ENCODE results near the gene CRTC1.

Gene CRTC1

GRCh38 chr19:18746401-18747325, 63.2 kb downstream of the CRTC1 start:
- DNase-seq (ENCODE audit: low read depth) = no peak

- DNase-seq (ENCODE audit: low read depth) = no peak
Measured at GRCh38 chr19:18749362-18750231, 66.1 kb downstream of the CRTC1 start.

- no peak for DNase-seq (ENCODE audit: low read depth)
Measured at GRCh38 chr19:18750295-18750970, 67.0 kb downstream of the CRTC1 start.

GRCh38 chr19:18751571-18751970, 68.1 kb downstream of the CRTC1 start:
- no peak for DNase-seq (ENCODE audit: low read depth)

- no peak for DNase-seq (ENCODE audit: low read depth)
Measured at GRCh38 chr19:18754501-18754900, 71.0 kb downstream of the CRTC1 start.

- DNase-seq (ENCODE audit: low read depth) = no peak
Measured at GRCh38 chr19:18756896-18757295, 73.4 kb downstream of the CRTC1 start.

- DNase-seq (ENCODE audit: low read depth) = no peak
Measured at GRCh38 chr19:18759304-18759994, 76.0 kb downstream of the CRTC1 start.

GRCh38 chr19:18759995-18760426, 76.5 kb downstream of the CRTC1 start:
- DNase-seq (ENCODE audit: low read depth) = no peak

GRCh38 chr19:18760440-18761383, 77.2 kb downstream of the CRTC1 start:
- DNase-seq (ENCODE audit: low read depth) = no peak

GRCh38 chr19:18761531-18762110, 78.1 kb downstream of the CRTC1 start:
- no peak for DNase-seq (ENCODE audit: low read depth)

GRCh38 chr19:18762125-18763023, 78.9 kb downstream of the CRTC1 start:
- DNase-seq (ENCODE audit: low read depth) = no peak

GRCh38 chr19:18763674-18764590, 80.5 kb downstream of the CRTC1 start:
- peak; percentile 54 for DNase-seq (ENCODE audit: low read depth)

- DNase-seq (ENCODE audit: low read depth) = no peak
Measured at GRCh38 chr19:18764591-18765051, 81.1 kb downstream of the CRTC1 start.

GRCh38 chr19:18765224-18765623, 81.7 kb downstream of the CRTC1 start:
- DNase-seq (ENCODE audit: low read depth) = no peak

GRCh38 chr19:18768046-18768771, 84.7 kb downstream of the CRTC1 start:
- DNase-seq (ENCODE audit: low read depth) = no peak

- DNase-seq (ENCODE audit: low read depth) = no peak
Measured at GRCh38 chr19:18768997-18769891, 85.8 kb downstream of the CRTC1 start.

Measured in HS-5 (cell line).